Loucy (cell line): Measurements from ENCODE around the gene RHBDF2.

ENCODE experiments used
- H2AFZ ChIP-seq: fragments of 200-600 bp; sonication (generic); 2 replicates; pipeline ENCODE4 v1.6.0; 2016; ENCODE audit warnings: antibody characterized with exemption, mild to moderate bottlenecking, low read length, moderate library complexity
- H3F3A ChIP-seq: fragments of 200-600 bp; 2 replicates; pipeline ENCODE4 v1.6.0; 2016; ENCODE audit warnings: antibody characterized with exemption, low read depth, mild to moderate bottlenecking
- H3K27me3 ChIP-seq: fragments of 200-600 bp; sonication (generic); 2 replicates; pipeline ENCODE4 v1.6.1; 2014; ENCODE audit warnings: low read length, mild to moderate bottlenecking; ENCODE audit not compliant: insufficient read depth, poor library complexity, severe bottlenecking
- H3K36me3 ChIP-seq: fragments of 200-600 bp; sonication (generic); 2 replicates; pipeline ENCODE4 v1.6.1; 2016; ENCODE audit warnings: low read length; ENCODE audit not compliant: insufficient read depth
- H3K4me1 ChIP-seq: fragments of 200-600 bp; sonication (generic); 2 replicates; pipeline ENCODE4 v1.5.1; 2014; ENCODE audit warnings: low read length, mild to moderate bottlenecking; ENCODE audit not compliant: insufficient read depth, poor library complexity, severe bottlenecking
- H3K4me2 ChIP-seq: fragments of 200-600 bp; sonication (generic); 2 replicates; pipeline ENCODE4 v1.6.0; 2014; ENCODE audit warnings: antibody characterized with exemption, low read length, low read depth, mild to moderate bottlenecking; ENCODE audit not compliant: poor library complexity, severe bottlenecking
- H3K4me3 ChIP-seq: fragments of 200-600 bp; sonication (generic); 2 replicates; pipeline ENCODE4 v1.5.1; 2014; ENCODE audit warnings: low read length, mild to moderate bottlenecking, mixed read lengths; ENCODE audit not compliant: poor library complexity, severe bottlenecking
- H3K79me2 ChIP-seq: fragments of 200-600 bp; sonication (generic); 2 replicates; pipeline ENCODE4 v1.6.1; 2014; ENCODE audit warnings: low read length; ENCODE audit not compliant: insufficient read depth
- H3K9ac ChIP-seq: fragments of 200-600 bp; sonication (generic); 2 replicates; pipeline ENCODE4 v1.6.0; 2014; ENCODE audit warnings: mild to moderate bottlenecking, low read depth, low read length, moderate library complexity; ENCODE audit not compliant: poor library complexity, severe bottlenecking
- H3K9me2 ChIP-seq: fragments of 200-600 bp; sonication (generic); replicated peaks from 2 replicates; pipeline ENCODE4 v1.6.1; 2016; ENCODE audit warnings: low read depth, low read length, mixed read lengths
- H3K9me3 ChIP-seq: fragments of 200-600 bp; sonication (generic); 2 replicates; pipeline ENCODE4 v1.6.1; 2014; ENCODE audit warnings: mild to moderate bottlenecking, antibody characterized with exemption, low read length, low read depth; ENCODE audit not compliant: insufficient read depth
- H4K20me1 ChIP-seq: fragments of 200-600 bp; sonication (generic); 2 replicates; pipeline ENCODE4 v1.6.0; 2014; ENCODE audit warnings: antibody characterized with exemption, low read length, mild to moderate bottlenecking; ENCODE audit not compliant: insufficient read depth, poor library complexity, severe bottlenecking
- CTCF ChIP-seq: fragments of 200-600 bp; sonication (generic); conservative IDR thresholded peaks from 2 replicates; pipeline ENCODE4 v1.5.1; 2014; ENCODE audit warnings: mild to moderate bottlenecking, antibody characterized with exemption, low read length
- EZH2phosphoT487 ChIP-seq: fragments of 200-600 bp; IDR thresholded peaks from 2 replicates; pipeline ENCODE4 v1.6.1; 2018; ENCODE audit warnings: antibody characterized with exemption, mild to moderate bottlenecking, moderate library complexity, borderline replicate concordance

RHBDF2 gene

GRCh38 chr17:76490112-76490710, 11.0 kb downstream of the RHBDF2 start:
- H3K27me3 ChIP-seq, result no peaks in the 10 kb centered on the region
- H3K79me2 ChIP-seq, result no peaks in the 10 kb centered on the region
- no peaks in the 10 kb centered on the region for H3K9me2 ChIP-seq
- no peak overlapping the region for H3K4me3 ChIP-seq
- no peaks in the 10 kb centered on the region for H3K36me3 ChIP-seq
- no peak overlapping the region for H3K9ac ChIP-seq
- H3K4me1 ChIP-seq, result peaks cover 19% of the 10 kb centered on the region
- no peak overlapping the region for H3K4me2 ChIP-seq
- no peaks in the 10 kb centered on the region for H4K20me1 ChIP-seq
- H3K9me3 ChIP-seq, result no peaks in the 10 kb centered on the region
- TF ChIP-seq EZH2phosphoT487 (no peak), CTCF (no peak)
- H3F3A ChIP-seq, result no peaks in the 10 kb centered on the region
- no peak overlapping the region for H2AFZ ChIP-seq

- Histone ChIP-seq H3K9me2 (no peaks in the 10 kb centered on the region), H3K4me1 (peaks cover 6% of the 10 kb centered on the region), H3F3A (no peaks in the 10 kb centered on the region), H3K36me3 (no peaks in the 10 kb centered on the region), H3K27me3 (no peaks in the 10 kb centered on the region), H3K4me3 (no peak overlapping the region), H4K20me1 (no peaks in the 10 kb centered on the region), H3K9ac (no peak overlapping the region), H3K79me2 (no peaks in the 10 kb centered on the region), H3K4me2 (no peak overlapping the region), H2AFZ (no peak overlapping the region), H3K9me3 (no peaks in the 10 kb centered on the region)
- no peak for TF ChIP-seq EZH2phosphoT487
- TF ChIP-seq CTCF, result no peak
Observed at GRCh38 chr17:76487451-76488192, 13.6 kb downstream of the RHBDF2 start.

GRCh38 chr17:76485569-76485968, 15.7 kb downstream of the RHBDF2 start:
- Histone ChIP-seq H3K9me2 (no peaks in the 10 kb centered on the region), H3K4me3 (no peak overlapping the region), H3K79me2 (no peaks in the 10 kb centered on the region), H4K20me1 (no peaks in the 10 kb centered on the region), H3F3A (no peaks in the 10 kb centered on the region), H3K9me3 (no peaks in the 10 kb centered on the region), H3K4me1 (peaks cover 9% of the 10 kb centered on the region), H3K4me2 (no peak overlapping the region), H2AFZ (no peak overlapping the region), H3K9ac (no peak overlapping the region), H3K36me3 (no peaks in the 10 kb centered on the region), H3K27me3 (no peaks in the 10 kb centered on the region)
- no peak for TF ChIP-seq CTCF
- no peak for TF ChIP-seq EZH2phosphoT487
